Measurements from ENCODE around the gene TUBA3E.
"Not testable (repeated sequence)": the region's sequence is repeated elsewhere in the genome, so short reads cannot be mapped to it uniquely, and the experiment has no call there.

DNA sequence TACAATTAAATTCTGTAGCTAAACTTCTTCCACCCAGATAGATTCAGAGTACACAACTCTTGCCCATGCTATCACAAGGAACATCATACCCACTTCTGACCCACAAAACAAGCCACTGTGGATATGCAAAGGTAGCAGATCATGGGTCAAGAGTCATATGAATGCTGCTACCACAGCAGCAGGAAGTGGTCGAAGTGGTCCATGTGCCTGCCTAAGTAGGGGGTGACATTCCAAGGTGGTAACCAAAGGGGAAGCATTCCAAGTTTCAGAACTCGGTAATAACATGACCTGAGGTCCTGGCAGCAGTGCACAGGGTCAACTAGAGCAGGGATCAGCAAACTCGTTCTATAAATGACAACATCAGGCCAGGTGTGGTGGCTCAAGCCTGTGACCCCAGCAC, 5.8 kb downstream of the TUBA3E start:
- TF ChIP-seq, protein P1, sequence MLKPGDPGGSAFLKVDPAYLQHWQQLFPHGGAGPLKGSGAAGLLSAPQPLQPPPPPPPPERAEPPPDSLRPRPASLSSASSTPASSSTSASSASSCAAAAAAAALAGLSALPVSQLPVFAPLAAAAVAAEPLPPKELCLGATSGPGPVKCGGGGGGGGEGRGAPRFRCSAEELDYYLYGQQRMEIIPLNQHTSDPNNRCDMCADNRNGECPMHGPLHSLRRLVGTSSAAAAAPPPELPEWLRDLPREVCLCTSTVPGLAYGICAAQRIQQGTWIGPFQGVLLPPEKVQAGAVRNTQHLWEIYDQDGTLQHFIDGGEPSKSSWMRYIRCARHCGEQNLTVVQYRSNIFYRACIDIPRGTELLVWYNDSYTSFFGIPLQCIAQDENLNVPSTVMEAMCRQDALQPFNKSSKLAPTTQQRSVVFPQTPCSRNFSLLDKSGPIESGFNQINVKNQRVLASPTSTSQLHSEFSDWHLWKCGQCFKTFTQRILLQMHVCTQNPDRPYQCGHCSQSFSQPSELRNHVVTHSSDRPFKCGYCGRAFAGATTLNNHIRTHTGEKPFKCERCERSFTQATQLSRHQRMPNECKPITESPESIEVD (tag by site-specific recombination; IDR thresholded peaks at IDR 0.05) = not testable (repeated sequence)
- TF ChIP-seq, protein P2, sequence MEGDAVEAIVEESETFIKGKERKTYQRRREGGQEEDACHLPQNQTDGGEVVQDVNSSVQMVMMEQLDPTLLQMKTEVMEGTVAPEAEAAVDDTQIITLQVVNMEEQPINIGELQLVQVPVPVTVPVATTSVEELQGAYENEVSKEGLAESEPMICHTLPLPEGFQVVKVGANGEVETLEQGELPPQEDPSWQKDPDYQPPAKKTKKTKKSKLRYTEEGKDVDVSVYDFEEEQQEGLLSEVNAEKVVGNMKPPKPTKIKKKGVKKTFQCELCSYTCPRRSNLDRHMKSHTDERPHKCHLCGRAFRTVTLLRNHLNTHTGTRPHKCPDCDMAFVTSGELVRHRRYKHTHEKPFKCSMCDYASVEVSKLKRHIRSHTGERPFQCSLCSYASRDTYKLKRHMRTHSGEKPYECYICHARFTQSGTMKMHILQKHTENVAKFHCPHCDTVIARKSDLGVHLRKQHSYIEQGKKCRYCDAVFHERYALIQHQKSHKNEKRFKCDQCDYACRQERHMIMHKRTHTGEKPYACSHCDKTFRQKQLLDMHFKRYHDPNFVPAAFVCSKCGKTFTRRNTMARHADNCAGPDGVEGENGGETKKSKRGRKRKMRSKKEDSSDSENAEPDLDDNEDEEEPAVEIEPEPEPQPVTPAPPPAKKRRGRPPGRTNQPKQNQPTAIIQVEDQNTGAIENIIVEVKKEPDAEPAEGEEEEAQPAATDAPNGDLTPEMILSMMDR (tag by site-specific recombination; IDR thresholded peaks at IDR 0.05) = not testable (repeated sequence)
- TF ChIP-seq YY1 (tag by site-specific recombination; IDR thresholded peaks at IDR 0.05); TCF7L2 (IDR thresholded peaks at IDR 0.05; ENCODE audit: borderline replicate concordance, low read depth, low read length); REPIN1 (tag by site-specific recombination; IDR thresholded peaks at IDR 0.05; ENCODE audit: low read depth): not testable (repeated sequence)
- TF ChIP-seq, protein P3, sequence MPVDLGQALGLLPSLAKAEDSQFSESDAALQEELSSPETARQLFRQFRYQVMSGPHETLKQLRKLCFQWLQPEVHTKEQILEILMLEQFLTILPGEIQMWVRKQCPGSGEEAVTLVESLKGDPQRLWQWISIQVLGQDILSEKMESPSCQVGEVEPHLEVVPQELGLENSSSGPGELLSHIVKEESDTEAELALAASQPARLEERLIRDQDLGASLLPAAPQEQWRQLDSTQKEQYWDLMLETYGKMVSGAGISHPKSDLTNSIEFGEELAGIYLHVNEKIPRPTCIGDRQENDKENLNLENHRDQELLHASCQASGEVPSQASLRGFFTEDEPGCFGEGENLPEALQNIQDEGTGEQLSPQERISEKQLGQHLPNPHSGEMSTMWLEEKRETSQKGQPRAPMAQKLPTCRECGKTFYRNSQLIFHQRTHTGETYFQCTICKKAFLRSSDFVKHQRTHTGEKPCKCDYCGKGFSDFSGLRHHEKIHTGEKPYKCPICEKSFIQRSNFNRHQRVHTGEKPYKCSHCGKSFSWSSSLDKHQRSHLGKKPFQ (tag by site-specific recombination; IDR thresholded peaks at IDR 0.05) = not testable (repeated sequence)
- TF ChIP-seq, protein P4, sequence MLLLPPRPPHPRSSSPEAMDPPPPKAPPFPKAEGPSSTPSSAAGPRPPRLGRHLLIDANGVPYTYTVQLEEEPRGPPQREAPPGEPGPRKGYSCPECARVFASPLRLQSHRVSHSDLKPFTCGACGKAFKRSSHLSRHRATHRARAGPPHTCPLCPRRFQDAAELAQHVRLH (tag by site-specific recombination; IDR thresholded peaks at IDR 0.05) = not testable (repeated sequence)
